Neuron (in vitro differentiated cells): ENCODE results near the gene CCDC74B.
"Not testable (repeated sequence)": the region's sequence is repeated elsewhere in the genome, so short reads cannot be mapped to it uniquely, and the experiment has no call there.

Source experiments
- H2AFZ ChIP-seq: one replicate; pipeline ENCODE4 v1.6.1; 2013; ENCODE audit warnings: low read depth, mild to moderate bottlenecking, inconsistent platforms, low read length, moderate library complexity
- H3K27me3 ChIP-seq: one replicate; pipeline ENCODE4 v1.6.1; 2013; ENCODE audit warnings: low read length; ENCODE audit not compliant: insufficient read depth
- H3K36me3 ChIP-seq: one replicate; pipeline ENCODE4 v1.6.1; 2013; ENCODE audit warnings: low read length; ENCODE audit not compliant: insufficient read depth
- H3K4me1 ChIP-seq: one replicate; pipeline ENCODE4 v1.6.1; 2013; ENCODE audit warnings: low read length; ENCODE audit not compliant: insufficient read depth
- H3K4me3 ChIP-seq: 2 replicates; pipeline ENCODE4 v1.5.1; 2013; ENCODE audit warnings: mild to moderate bottlenecking, low read length, moderate library complexity
- H3K9me3 ChIP-seq: one replicate; pipeline ENCODE4 v1.6.1; 2013; ENCODE audit warnings: low read length

The CCDC74B gene

DNA sequence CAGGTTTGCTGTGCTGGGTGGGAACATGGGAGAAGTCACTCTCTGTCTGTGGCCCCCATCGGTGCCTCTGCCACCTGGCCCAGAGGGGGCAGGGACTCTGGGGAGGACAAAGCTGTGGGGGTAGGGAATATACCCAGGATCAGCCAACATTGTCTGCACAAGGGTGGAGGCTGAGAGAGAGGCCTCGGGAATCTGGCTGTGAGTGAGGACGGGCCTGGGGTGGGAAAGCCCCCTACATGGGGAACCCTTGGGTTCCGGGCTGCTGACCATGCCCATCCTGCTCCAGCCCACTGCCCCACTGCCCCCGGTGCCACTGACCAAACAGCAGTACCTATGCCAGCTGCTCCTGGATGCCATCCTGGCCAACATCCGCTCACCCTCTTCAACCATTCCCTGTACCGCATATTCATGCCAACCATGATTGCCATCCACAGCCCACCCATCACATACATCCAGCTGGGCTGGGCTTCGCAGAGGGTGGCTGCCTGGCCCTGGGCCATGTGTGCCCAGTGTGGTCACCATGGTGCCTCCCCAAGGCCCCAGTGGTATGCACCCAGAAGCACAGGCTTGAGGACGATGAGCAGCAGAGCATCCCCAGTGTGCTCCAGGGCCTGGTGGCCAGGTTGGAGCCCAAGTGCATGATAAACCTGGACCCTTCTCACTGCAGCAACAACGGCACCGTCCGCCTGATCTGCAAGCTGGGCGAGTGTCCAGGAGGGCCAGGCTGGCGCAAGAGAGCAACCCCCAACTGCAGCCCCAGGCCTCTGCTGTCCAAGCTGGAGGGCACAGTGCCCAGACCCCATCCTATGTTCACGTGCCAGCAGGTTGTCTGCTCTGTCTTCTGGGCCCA lies 9.0 kb downstream of the CCDC74B start:
- no peak overlapping the region for H3K4me3 ChIP-seq
- H2AFZ ChIP-seq, result no peak overlapping the region
- H3K9me3 ChIP-seq, result no peaks in the 10 kb centered on the region
- no peaks in the 10 kb centered on the region for H3K4me1 ChIP-seq
- H3K27me3 ChIP-seq, result no peaks in the 10 kb centered on the region
- no peaks in the 10 kb centered on the region for H3K36me3 ChIP-seq

- H3K4me3 ChIP-seq, result peak within 1 kb of the TSS; percentile 33
- H3K27me3 ChIP-seq, H2AFZ ChIP-seq, H3K36me3 ChIP-seq, H3K4me1 ChIP-seq, H3K9me3 ChIP-seq: not testable (repeated sequence)
Observed at GRCh38 chr2:130129120-130129829, 15.6 kb downstream of the CCDC74B start, which contains the start of gene POTEF. Gene POTEF, minus strand, starts transcription at chr2:130129222. Its CDS starts 8,707 bp downstream, at chr2:130120515.

DNA sequence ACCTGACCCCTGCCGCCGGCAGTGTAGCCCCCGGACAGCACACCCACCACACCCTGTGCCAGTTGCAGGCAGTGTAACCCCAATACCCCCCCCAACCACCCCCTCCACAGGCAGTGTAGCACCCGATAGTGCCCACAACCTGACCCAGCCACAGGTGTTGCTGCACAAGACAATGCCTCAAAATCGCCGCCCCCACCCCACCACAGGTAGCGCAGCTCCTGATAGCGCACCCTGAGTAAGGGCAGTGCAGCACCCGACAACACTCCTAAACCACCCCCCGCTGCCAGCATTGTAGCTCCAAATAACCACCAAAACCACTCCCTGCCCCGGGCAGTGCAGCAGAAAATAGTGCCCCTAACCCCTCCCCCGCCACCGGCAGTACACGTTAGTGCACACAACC lies 16.4 kb downstream of the CCDC74B start:
- not testable (repeated sequence) for H3K4me1 ChIP-seq, H3K27me3 ChIP-seq, H3K9me3 ChIP-seq, H2AFZ ChIP-seq, H3K36me3 ChIP-seq
- H3K4me3 ChIP-seq, result peak overlapping the region; percentile 33

GRCh38 chr2:130127726-130128125 lies 17.2 kb downstream of the CCDC74B start:
- not testable (repeated sequence) for H3K4me3 ChIP-seq, H2AFZ ChIP-seq, H3K9me3 ChIP-seq, H3K36me3 ChIP-seq, H3K4me1 ChIP-seq, H3K27me3 ChIP-seq

DNA sequence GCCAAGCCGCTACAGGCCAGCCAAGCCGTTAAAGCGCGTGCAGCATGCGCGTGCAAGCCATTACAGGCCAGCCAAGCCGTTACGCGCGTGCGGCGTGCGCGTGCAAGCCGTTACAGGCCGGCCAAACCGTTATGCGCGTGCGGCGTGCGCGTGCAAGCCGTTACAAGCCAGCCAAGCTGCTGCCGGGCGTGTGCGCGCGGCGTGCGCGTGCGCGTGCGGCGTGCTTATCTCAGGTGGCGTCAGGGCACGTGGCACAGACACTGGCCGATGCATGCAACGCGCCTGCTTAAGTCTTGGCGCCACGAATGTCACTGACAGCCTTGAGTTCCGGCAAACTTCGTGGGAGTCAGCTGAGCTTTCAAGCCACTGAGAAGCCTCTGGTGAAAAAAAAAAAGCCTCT lies 24.0 kb downstream of the CCDC74B start:
- not testable (repeated sequence) for H3K36me3 ChIP-seq

GRCh38 chr2:130102597-130103363 lies 42.1 kb downstream of the CCDC74B start:
- not testable (repeated sequence) for H3K36me3 ChIP-seq, H2AFZ ChIP-seq, H3K27me3 ChIP-seq, H3K4me1 ChIP-seq, H3K4me3 ChIP-seq, H3K9me3 ChIP-seq

More for the DNA sequence above, 24.0 kb downstream of the CCDC74B start:
- not testable (repeated sequence) for H3K4me1 ChIP-seq, H2AFZ ChIP-seq, H3K4me3 ChIP-seq, H3K27me3 ChIP-seq, H3K9me3 ChIP-seq
